Neural cell (in vitro differentiated cells): Measurements from ENCODE around the gene METTL16. TPM values are rescaled to one million over a fixed set of nuclear protein-coding genes. Genes with fewer than 3 reads are reported as not detected.

ENCODE experiments used
- H2AFZ ChIP-seq: fragments of 200-600, 300-800 bp; sonication (generic), shearing (Covaris generic); 2 replicates; pipeline ENCODE4 v1.6.0; 2014; ENCODE audit warnings: low read depth, mild to moderate bottlenecking, antibody characterized with exemption, low read length, moderate library complexity
- H3F3A ChIP-seq: fragments of 200-600 bp; shearing (Covaris generic); 2 replicates; pipeline ENCODE4 v1.6.1; 2016; ENCODE audit warnings: mild to moderate bottlenecking, moderate library complexity, mixed read lengths, antibody characterized with exemption, low read length; ENCODE audit not compliant: insufficient read depth, poor library complexity, severe bottlenecking
- H3K27ac ChIP-seq: fragments of 200-600, 300-800 bp; sonication (generic), shearing (Covaris generic); 2 replicates; pipeline ENCODE4 v1.5.1; 2014; ENCODE audit warnings: mild to moderate bottlenecking, low read length, moderate library complexity
- H3K27me3 ChIP-seq: fragments of 300-800, 200-600 bp; sonication (generic), shearing (Covaris generic); 2 replicates; pipeline ENCODE4 v1.6.0; 2014; ENCODE audit warnings: mild to moderate bottlenecking, low read depth, low read length, moderate library complexity; ENCODE audit not compliant: insufficient read depth
- H3K36me3 ChIP-seq: fragments of 300-800, 200-600 bp; sonication (generic), shearing (Covaris generic); 2 replicates; pipeline ENCODE4 v1.5.1; 2014; ENCODE audit warnings: mild to moderate bottlenecking, antibody characterized with exemption, low read length, moderate library complexity; ENCODE audit not compliant: insufficient read depth
- H3K4me2 ChIP-seq: fragments of 300-800, 200-600 bp; sonication (generic), shearing (Covaris generic); 2 replicates; pipeline ENCODE4 v1.6.0; 2014; ENCODE audit warnings: mild to moderate bottlenecking, low read length
- H3K4me3 ChIP-seq: fragments of 300-800, 200-600 bp; sonication (generic), shearing (Covaris generic); 2 replicates; pipeline ENCODE4 v1.5.1; 2014; ENCODE audit warnings: mild to moderate bottlenecking, low read length, moderate library complexity
- H3K79me2 ChIP-seq: fragments of 200-600 bp; shearing (Covaris generic); replicated peaks from 2 replicates; pipeline ENCODE4 v1.6.0; 2014; ENCODE audit warnings: mild to moderate bottlenecking, low read length, moderate library complexity; ENCODE audit not compliant: insufficient read depth
- H3K9ac ChIP-seq: fragments of 300-800, 200-600 bp; sonication (generic), shearing (Covaris generic); 2 replicates; pipeline ENCODE4 v1.6.1; 2016; ENCODE audit warnings: mild to moderate bottlenecking, low read length, mixed read lengths
- H3K9me2 ChIP-seq: fragments of 200-600 bp; shearing (Covaris generic); 2 replicates; pipeline ENCODE4 v1.6.1; 2016; ENCODE audit warnings: mild to moderate bottlenecking, low read length, mixed read lengths; ENCODE audit not compliant: insufficient read depth
- H3K9me3 ChIP-seq: fragments of 200-600, 300-800 bp; sonication (generic), shearing (Covaris generic); 2 replicates; pipeline ENCODE4 v1.6.1; 2016; ENCODE audit warnings: mild to moderate bottlenecking, mixed run types, low read length, moderate library complexity, mixed read lengths
- H4K20me1 ChIP-seq: fragments of 200-600 bp; shearing (Covaris generic); 2 replicates; pipeline ENCODE4 v1.6.1; 2016; ENCODE audit warnings: mild to moderate bottlenecking, mixed run types; ENCODE audit not compliant: insufficient read depth
- CTCF ChIP-seq: fragments of 450-650 bp; IDR thresholded peaks from 2 replicates; pipeline ENCODE4 v1.5.1; 2014; ENCODE audit warnings: antibody characterized with exemption, mild to moderate bottlenecking, moderate library complexity; ENCODE audit not compliant: poor library complexity, severe bottlenecking
- EP300 ChIP-seq: fragments of 450-650 bp; conservative IDR thresholded peaks from 2 replicates; pipeline ENCODE4 v1.6.1; 2014; ENCODE audit warnings: antibody characterized with exemption, mild to moderate bottlenecking, moderate library complexity; ENCODE audit not compliant: poor library complexity, severe bottlenecking
- EZH2 ChIP-seq: fragments of 200-600, 300-800 bp; shearing (Covaris generic), sonication (generic); IDR thresholded peaks from 2 replicates; pipeline ENCODE4 v1.6.1; 2014; ENCODE audit warnings: antibody characterized with exemption, low read length, borderline replicate concordance, mild to moderate bottlenecking; ENCODE audit not compliant: insufficient read depth, poor library complexity, severe bottlenecking
- MXI1 ChIP-seq: fragments of 450-650 bp; conservative IDR thresholded peaks from 2 replicates; pipeline ENCODE4 v1.6.1; 2014; ENCODE audit warnings: antibody characterized with exemption, mild to moderate bottlenecking; ENCODE audit not compliant: poor library complexity, severe bottlenecking
- POLR2AphosphoS5 ChIP-seq: IDR thresholded peaks from 2 replicates; pipeline ENCODE4 v1.6.1; 2012
- RAD21 ChIP-seq: fragments of 450-650 bp; conservative IDR thresholded peaks from 2 replicates; pipeline ENCODE4 v1.6.1; 2014; ENCODE audit warnings: antibody characterized with exemption, mild to moderate bottlenecking, moderate library complexity
- REST ChIP-seq: IDR thresholded peaks from 2 replicates; pipeline ENCODE4 v1.6.1; 2012; ENCODE audit warnings: borderline replicate concordance
- SMC3 ChIP-seq: fragments of 450-650 bp; conservative IDR thresholded peaks from 2 replicates; pipeline ENCODE4 v1.6.1; 2014; ENCODE audit warnings: antibody characterized with exemption, mild to moderate bottlenecking, moderate library complexity; ENCODE audit not compliant: poor library complexity
- TAF1 ChIP-seq: IDR thresholded peaks from 2 replicates; pipeline ENCODE4 v1.6.1; 2012; ENCODE audit warnings: low read depth
- polyA plus RNA-seq: library from polyadenylated mRNA; depleted of rRNA; stranded (reverse); fragments of >200 nt; gene quantifications from 2 replicates; pipeline ENCODE4 v1.2.3, GENCODE V29; 2014

METTL16 gene
- polyA plus RNA-seq, 1 donor from 2014 or later, result 20.3 TPM

- no peak overlapping the region for H3K27ac ChIP-seq
- TF ChIP-seq EP300 (no peak), SMC3 (no peak), POLR2AphosphoS5 (no peak), EZH2 (no peak), TAF1 (no peak), RAD21 (no peak), MXI1 (no peak), CTCF (no peak), REST (no peak)
- H3K79me2 ChIP-seq, result no peaks in the 10 kb centered on the region
- H3K36me3 ChIP-seq, result no peaks in the 10 kb centered on the region
- H3K9me2 ChIP-seq, result no peaks in the 10 kb centered on the region
- no peak overlapping the region for H3K4me2 ChIP-seq
- H3K27me3 ChIP-seq, result no peaks in the 10 kb centered on the region
- no peaks in the 10 kb centered on the region for H3K9me3 ChIP-seq
- H3F3A ChIP-seq, result no peaks in the 10 kb centered on the region
- H2AFZ ChIP-seq, result no peak overlapping the region
- no peaks in the 10 kb centered on the region for H4K20me1 ChIP-seq
- no peak overlapping the region for H3K9ac ChIP-seq
- no peak overlapping the region for H3K4me3 ChIP-seq
These were observed 9.6 kb upstream of the METTL16 start for GRCh38 chr17:2521257-2521656.

- no peak overlapping the region for H2AFZ ChIP-seq
- H4K20me1 ChIP-seq, result no peaks in the 10 kb centered on the region
- H3F3A ChIP-seq, result no peaks in the 10 kb centered on the region
- no peaks in the 10 kb centered on the region for H3K79me2 ChIP-seq
- H3K9me3 ChIP-seq, result no peaks in the 10 kb centered on the region
- TF ChIP-seq EP300, result no peak
- no peak for TF ChIP-seq SMC3
- no peak for TF ChIP-seq RAD21
- no peak for TF ChIP-seq TAF1
- no peak for TF ChIP-seq MXI1
- TF ChIP-seq EZH2, result no peak
- no peak for TF ChIP-seq REST
- no peak for TF ChIP-seq CTCF
- TF ChIP-seq POLR2AphosphoS5, result no peak
- no peaks in the 10 kb centered on the region for H3K27me3 ChIP-seq
- H3K9me2 ChIP-seq, result no peaks in the 10 kb centered on the region
- no peak overlapping the region for H3K27ac ChIP-seq
- no peak overlapping the region for H3K9ac ChIP-seq
- no peak overlapping the region for H3K4me2 ChIP-seq
- no peaks in the 10 kb centered on the region for H3K36me3 ChIP-seq
- no peak overlapping the region for H3K4me3 ChIP-seq
These were observed 5.9 kb upstream of the METTL16 start for GRCh38 chr17:2517539-2517938.
